HG02571 (cell line): Measurements from ENCODE around the gene PTP4A2.
A peak's percentile ranks its signal among the peaks of the same experiment; 100 is the strongest.
"Not testable (repeated sequence)": the region's sequence is repeated elsewhere in the genome, so short reads cannot be mapped to it uniquely, and the experiment has no call there.

ENCODE experiments used
- ATAC-seq: cut with Tn5 transposase; IDR thresholded peaks from one replicate; pipeline ENCODE4 v1.9.1; 2021; ENCODE audit warnings: mild to moderate bottlenecking, moderate library complexity; ENCODE audit not compliant: unreplicated experiment

Gene PTP4A2

GRCh38 chr1:31951276-31951675 lies 13.1 kb upstream of the PTP4A2 start:
- ATAC-seq = no peak

GRCh38 chr1:31949862-31950261 lies 11.7 kb upstream of the PTP4A2 start:
- ATAC-seq = no peak

- ATAC-seq = not testable (repeated sequence)
Measured at GRCh38 chr1:31945677-31946076, 7.5 kb upstream of the PTP4A2 start.

- peak; percentile 59 for ATAC-seq
Measured at GRCh38 chr1:31944205-31945089, 6.3 kb upstream of the PTP4A2 start.

GRCh38 chr1:31943546-31944184 lies 5.5 kb upstream of the PTP4A2 start:
- no peak for ATAC-seq

- ATAC-seq = not testable (repeated sequence)
Measured at GRCh38 chr1:31942061-31942460, 3.9 kb upstream of the PTP4A2 start.

- ATAC-seq = no peak
Measured at GRCh38 chr1:31939484-31940329, 1.5 kb upstream of the PTP4A2 start.

- ATAC-seq = peak; percentile 32
Measured at GRCh38 chr1:31937300-31938183, 626 bp downstream of the PTP4A2 start.

GRCh38 chr1:31936981-31937299 lies 1.2 kb downstream of the PTP4A2 start:
- no peak for ATAC-seq

GRCh38 chr1:31936278-31936980 lies 1.7 kb downstream of the PTP4A2 start:
- no peak for ATAC-seq

GRCh38 chr1:31934706-31935629 lies 3.2 kb downstream of the PTP4A2 start:
- no peak for ATAC-seq

- ATAC-seq = no peak
Measured at GRCh38 chr1:31932491-31933316, 5.5 kb downstream of the PTP4A2 start.

- no peak for ATAC-seq
Measured at GRCh38 chr1:31931593-31932225, 6.5 kb downstream of the PTP4A2 start.

GRCh38 chr1:31930836-31931592 lies 7.2 kb downstream of the PTP4A2 start:
- ATAC-seq = no peak

GRCh38 chr1:31927661-31927980 lies 10.5 kb downstream of the PTP4A2 start:
- ATAC-seq = no peak

GRCh38 chr1:31926853-31927660 lies 11.1 kb downstream of the PTP4A2 start:
- ATAC-seq = no peak
